RWPE2 (cell line): ENCODE data around the gene CNGA4.
A peak's percentile ranks its signal among the peaks of the same experiment; 100 is the strongest.
"Not testable (repeated sequence)": the region's sequence is repeated elsewhere in the genome, so short reads cannot be mapped to it uniquely, and the experiment has no call there.

ENCODE experiments used
- ATAC-seq: fragments of 200-7000 bp; cut with Tn5 transposase; 3 replicates; pipeline ENCODE4 v1.9.1; 2021; ENCODE audit warnings: low read depth
- DNase-seq: peaks from one replicate; pipeline ENCODE4 v3.0.0-alpha.2; 2020; ENCODE audit warnings: low spot score
- H3K27ac ChIP-seq: fragments of 450-650 bp; 2 replicates; pipeline ENCODE4 v1.5.1; 2017; ENCODE audit warnings: mild to moderate bottlenecking; ENCODE audit not compliant: poor library complexity, severe bottlenecking
- H3K27me3 ChIP-seq: fragments of 250-450 bp; sonication (Bioruptor Pico); 2 replicates; pipeline ENCODE4 v1.5.1; 2021; ENCODE audit warnings: mild to moderate bottlenecking, moderate library complexity; ENCODE audit not compliant: insufficient read depth, poor library complexity, severe bottlenecking
- H3K36me3 ChIP-seq: fragments of 250-450 bp; sonication (Bioruptor Pico); 2 replicates; pipeline ENCODE4 v1.5.1; 2020; ENCODE audit warnings: low read depth, mild to moderate bottlenecking, moderate library complexity
- H3K4me1 ChIP-seq: fragments of 250-450 bp; sonication (Bioruptor Pico); 2 replicates; pipeline ENCODE4 v1.5.1; 2021; ENCODE audit warnings: mild to moderate bottlenecking, moderate library complexity; ENCODE audit not compliant: insufficient read depth, poor library complexity, severe bottlenecking
- H3K4me3 ChIP-seq: fragments of 250-450 bp; sonication (Bioruptor Pico); 2 replicates; pipeline ENCODE4 v1.5.1; 2021; ENCODE audit warnings: mild to moderate bottlenecking, moderate library complexity; ENCODE audit not compliant: severe bottlenecking
- H3K9me3 ChIP-seq: fragments of 250-450 bp; sonication (Bioruptor Pico); 2 replicates; pipeline ENCODE4 v1.5.1; 2021; ENCODE audit warnings: mild to moderate bottlenecking, moderate library complexity; ENCODE audit not compliant: severe bottlenecking
- CTCF ChIP-seq: fragments of 450-650 bp; IDR thresholded peaks from one replicate; pipeline ENCODE4 v1.5.1; 2017; ENCODE audit warnings: mild to moderate bottlenecking, moderate library complexity; ENCODE audit not compliant: poor library complexity, severe bottlenecking

CNGA4 gene

DNA sequence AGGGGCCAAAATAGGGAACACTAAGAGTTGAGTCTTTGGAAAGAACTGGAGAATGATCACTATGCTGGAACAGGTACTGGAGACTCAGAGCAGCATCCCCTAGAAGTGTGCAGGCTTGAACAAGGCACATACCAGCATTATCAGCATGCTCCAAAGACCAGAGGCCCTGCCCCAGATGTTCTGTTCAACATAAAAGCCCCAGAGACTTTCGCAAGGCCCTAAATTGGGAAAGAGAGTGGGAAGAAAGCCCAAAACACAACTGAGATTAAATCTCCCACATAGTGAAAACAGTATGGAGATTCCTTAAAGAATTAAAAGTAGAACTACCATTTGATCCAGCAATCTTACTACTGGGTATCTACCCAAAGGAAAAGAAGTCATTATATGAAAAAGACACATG is 9.4 kb downstream of the CNGA4 start:
- Histone ChIP-seq H3K9me3 (no peaks in the 10 kb centered on the region), H3K4me1 (no peaks in the 10 kb centered on the region), H3K27ac (no peak overlapping the region), H3K4me3 (no peak overlapping the region), H3K36me3 (no peaks in the 10 kb centered on the region), H3K27me3 (no peaks in the 10 kb centered on the region)
- ATAC-seq = no peak
- no peak for TF ChIP-seq CTCF
- DNase-seq = no peak

GRCh38 chr11:6248897-6249296 is 10.0 kb downstream of the CNGA4 start:
- not testable (repeated sequence) for DNase-seq, H3K4me3 ChIP-seq, H3K36me3 ChIP-seq, H3K9me3 ChIP-seq, H3K4me1 ChIP-seq, H3K27me3 ChIP-seq, ATAC-seq, H3K27ac ChIP-seq

GRCh38 chr11:6249770-6250555 is 11.1 kb downstream of the CNGA4 start:
- no peak for DNase-seq

GRCh38 chr11:6251120-6251733 is 12.3 kb downstream of the CNGA4 start:
- ATAC-seq (peak; percentile 73), DNase-seq (no peak)
- TF ChIP-seq CTCF = peak; percentile 58

More at GRCh38 chr11:6249770-6250555, 11.1 kb downstream of the CNGA4 start:
- ATAC-seq = peak; percentile 92
- Histone ChIP-seq H3K36me3 (no peaks in the 10 kb centered on the region), H3K4me1 (no peaks in the 10 kb centered on the region), H3K27me3 (peaks cover under 1% of the 10 kb centered on the region), H3K4me3 (no peak overlapping the region), H3K9me3 (no peaks in the 10 kb centered on the region), H3K27ac (no peak overlapping the region)
- TF ChIP-seq CTCF = no peak

DNA sequence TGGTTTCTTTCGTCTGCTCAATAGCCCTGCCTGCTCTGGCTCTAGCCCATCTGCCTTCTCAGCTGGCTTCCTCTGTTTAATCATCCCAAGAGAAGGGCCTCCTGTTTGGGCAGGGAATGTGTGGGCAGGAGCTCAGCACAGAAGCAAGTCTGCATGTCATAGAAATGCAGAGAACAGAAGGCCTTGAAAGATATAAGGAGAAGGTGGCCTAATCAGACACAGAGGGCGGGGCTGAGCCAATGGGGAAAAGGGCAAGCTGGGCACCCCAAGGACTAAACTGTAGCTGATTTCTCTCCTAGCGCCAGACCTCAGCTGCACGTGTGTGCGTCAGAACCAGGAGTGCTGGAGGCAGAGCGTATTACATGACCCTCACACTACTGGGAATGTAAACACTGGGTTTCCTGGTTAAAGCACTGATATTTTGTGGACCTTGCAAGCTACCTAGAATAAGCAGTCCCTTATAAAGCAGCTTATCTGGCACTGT is 13.1 kb downstream of the CNGA4 start:
- no peak overlapping the region for H3K27ac ChIP-seq
- H3K27me3 ChIP-seq = peaks cover 14% of the 10 kb centered on the region
- H3K9me3 ChIP-seq = no peaks in the 10 kb centered on the region
- H3K4me3 ChIP-seq = no peak overlapping the region
- ATAC-seq (no peak), DNase-seq (no peak)
- no peaks in the 10 kb centered on the region for H3K4me1 ChIP-seq
- no peaks in the 10 kb centered on the region for H3K36me3 ChIP-seq
- TF ChIP-seq CTCF = no peak

More at GRCh38 chr11:6251120-6251733, 12.3 kb downstream of the CNGA4 start:
- peaks cover 10% of the 10 kb centered on the region for H3K27me3 ChIP-seq
- no peak overlapping the region for H3K4me3 ChIP-seq
- H3K4me1 ChIP-seq = no peaks in the 10 kb centered on the region
- no peaks in the 10 kb centered on the region for H3K36me3 ChIP-seq
- H3K27ac ChIP-seq = no peak overlapping the region
- H3K9me3 ChIP-seq = no peaks in the 10 kb centered on the region
